Endodermal cell (in vitro differentiated cells): ENCODE results near the gene CACTIN. TPM values are rescaled to one million over a fixed set of nuclear protein-coding genes. Genes with fewer than 3 reads are reported as not detected.

Experiments
- DNase-seq: peaks from one replicate; pipeline ENCODE4 v3.0.0-alpha.2; 2017
- H3K27ac ChIP-seq: 2 replicates; pipeline ENCODE4 v1.5.1; 2013; ENCODE audit warnings: mild to moderate bottlenecking, low read depth, low read length, moderate library complexity
- H3K27me3 ChIP-seq: 2 replicates; pipeline ENCODE4 v1.6.1; 2013; ENCODE audit warnings: mild to moderate bottlenecking, low read length, moderate library complexity; ENCODE audit not compliant: insufficient read depth, control insufficient read depth, poor library complexity, severe bottlenecking
- H3K36me3 ChIP-seq: 2 replicates; pipeline ENCODE4 v1.7.0; 2013; ENCODE audit warnings: mild to moderate bottlenecking, low read length, moderate library complexity; ENCODE audit not compliant: control insufficient read depth, insufficient read depth
- H3K4me1 ChIP-seq: one replicate; pipeline ENCODE4 v1.7.0; 2013; ENCODE audit warnings: low read length; ENCODE audit not compliant: control insufficient read depth, insufficient read depth
- H3K4me3 ChIP-seq: 2 replicates; pipeline ENCODE4 v1.5.1; 2013; ENCODE audit warnings: mild to moderate bottlenecking, low read length, moderate library complexity
- H3K9ac ChIP-seq: 2 replicates; pipeline ENCODE4 v1.6.1; 2013; ENCODE audit warnings: mild to moderate bottlenecking, low read length, moderate library complexity; ENCODE audit not compliant: poor library complexity, severe bottlenecking; ENCODE audit errors: extremely low read depth
- H3K9me3 ChIP-seq: 2 replicates; pipeline ENCODE4 v1.6.1; 2013; ENCODE audit warnings: mild to moderate bottlenecking, low read length, moderate library complexity; ENCODE audit not compliant: control insufficient read depth
- H3K27ac Mint-ChIP-seq: 2 replicates; pipeline ENCODE4 v1.8.0; 2020; ENCODE audit warnings: mixed read lengths
- H3K27me3 Mint-ChIP-seq: 2 replicates; pipeline ENCODE4 v1.8.0; 2021; ENCODE audit warnings: mild to moderate bottlenecking, mixed read lengths; ENCODE audit not compliant: insufficient read depth
- H3K36me3 Mint-ChIP-seq: 2 replicates; pipeline ENCODE4 v1.8.0; 2020; ENCODE audit warnings: low read depth, mixed read lengths
- H3K4me1 Mint-ChIP-seq: 2 replicates; pipeline ENCODE4 v1.8.0; 2020; ENCODE audit warnings: mixed read lengths
- H3K4me3 Mint-ChIP-seq: 2 replicates; pipeline ENCODE4 v1.8.0; 2020; ENCODE audit warnings: mild to moderate bottlenecking, moderate library complexity, mixed read lengths
- H3K9me3 Mint-ChIP-seq: 2 replicates; pipeline ENCODE4 v1.8.0; 2020; ENCODE audit warnings: mild to moderate bottlenecking, mixed read lengths
- WGBS, 2 experiments: methylation state at CpG; one replicate each; pipeline versions ENCODE4 v1.1.5 to v1.1.7; 2013; ENCODE audit warnings: missing lambda C conversion rate in 2 of 2, mixed read lengths in 1 of 2; ENCODE audit not compliant: insufficient coverage in 1 of 2, insufficient read length in 1 of 2; 5-methylcytosine and 5-hydroxymethylcytosine counted together
- total RNA-seq, 2 donors: library from RNA; stranded (reverse); fragmentation: NEBNext Ultra II Directional in 1 of 2; extraction: Animal tissue kit (Norgen Biotek cat#: 25700) in 1 of 2; gene quantifications; 2 replicates in 1 of 2; 3 replicates in 1 of 2; pipeline ENCODE4 v1.2.1, GENCODE V29; 2021
- TF ChIP-seq, protein P1 (sequence below): fragments of 200-600 bp; sonication (generic); conservative IDR thresholded peaks from 2 replicates; pipeline ENCODE4 v1.5.0; 2021; ENCODE audit warnings: antibody characterized with exemption, mild to moderate bottlenecking

The CACTIN gene
- total RNA-seq, 2 donors from 2014 or later, result 31.5 to 33.5 TPM

DNA sequence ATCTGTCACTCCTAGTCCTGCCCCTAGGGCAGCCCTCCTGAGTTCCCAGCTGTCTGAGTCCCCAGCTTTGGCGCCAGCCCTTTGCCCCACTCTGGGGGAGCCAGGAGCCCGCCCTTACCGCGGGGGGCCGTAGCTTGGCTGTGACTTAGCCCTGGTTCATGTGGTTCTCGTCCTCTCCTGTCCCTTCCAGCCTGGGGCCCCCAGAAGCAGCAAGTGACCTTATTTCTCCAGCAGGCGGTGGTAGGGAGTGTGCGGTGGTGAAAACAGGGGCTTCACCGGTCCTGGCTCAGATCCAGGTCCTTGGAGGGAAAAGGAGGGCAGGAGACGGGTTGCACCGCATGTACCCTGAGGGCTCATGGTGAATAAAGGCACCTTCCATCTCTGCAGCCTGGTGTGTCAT is 33.4 kb downstream of the CACTIN start:
- H3K36me3 Mint-ChIP-seq, result no peaks in the 10 kb centered on the region
- H3K9me3 Mint-ChIP-seq, result peaks cover 8% of the 10 kb centered on the region
- H3K27me3 Mint-ChIP-seq, result peaks cover 35% of the 10 kb centered on the region
- H3K9me3 ChIP-seq, result no peaks in the 10 kb centered on the region
- H3K4me3 Mint-ChIP-seq, result no peak overlapping the region
- no peak overlapping the region for H3K27ac Mint-ChIP-seq
- H3K9ac ChIP-seq, result no peak overlapping the region
- H3K36me3 ChIP-seq, result no peaks in the 10 kb centered on the region
- no peaks in the 10 kb centered on the region for H3K4me1 ChIP-seq
- TF ChIP-seq, protein P1, sequence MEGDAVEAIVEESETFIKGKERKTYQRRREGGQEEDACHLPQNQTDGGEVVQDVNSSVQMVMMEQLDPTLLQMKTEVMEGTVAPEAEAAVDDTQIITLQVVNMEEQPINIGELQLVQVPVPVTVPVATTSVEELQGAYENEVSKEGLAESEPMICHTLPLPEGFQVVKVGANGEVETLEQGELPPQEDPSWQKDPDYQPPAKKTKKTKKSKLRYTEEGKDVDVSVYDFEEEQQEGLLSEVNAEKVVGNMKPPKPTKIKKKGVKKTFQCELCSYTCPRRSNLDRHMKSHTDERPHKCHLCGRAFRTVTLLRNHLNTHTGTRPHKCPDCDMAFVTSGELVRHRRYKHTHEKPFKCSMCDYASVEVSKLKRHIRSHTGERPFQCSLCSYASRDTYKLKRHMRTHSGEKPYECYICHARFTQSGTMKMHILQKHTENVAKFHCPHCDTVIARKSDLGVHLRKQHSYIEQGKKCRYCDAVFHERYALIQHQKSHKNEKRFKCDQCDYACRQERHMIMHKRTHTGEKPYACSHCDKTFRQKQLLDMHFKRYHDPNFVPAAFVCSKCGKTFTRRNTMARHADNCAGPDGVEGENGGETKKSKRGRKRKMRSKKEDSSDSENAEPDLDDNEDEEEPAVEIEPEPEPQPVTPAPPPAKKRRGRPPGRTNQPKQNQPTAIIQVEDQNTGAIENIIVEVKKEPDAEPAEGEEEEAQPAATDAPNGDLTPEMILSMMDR, result peak; percentile 67
- H3K4me1 Mint-ChIP-seq, result no peaks in the 10 kb centered on the region
- H3K27ac ChIP-seq, result no peak overlapping the region
- H3K27me3 ChIP-seq, result peaks cover 9% of the 10 kb centered on the region
- 53 to 61% methylated on average over 3 to 11 of the region's 11 CpGs for WGBS, 2 experiments
- DNase-seq, result peak; percentile 85
- H3K4me3 ChIP-seq, result no peak overlapping the region

DNA sequence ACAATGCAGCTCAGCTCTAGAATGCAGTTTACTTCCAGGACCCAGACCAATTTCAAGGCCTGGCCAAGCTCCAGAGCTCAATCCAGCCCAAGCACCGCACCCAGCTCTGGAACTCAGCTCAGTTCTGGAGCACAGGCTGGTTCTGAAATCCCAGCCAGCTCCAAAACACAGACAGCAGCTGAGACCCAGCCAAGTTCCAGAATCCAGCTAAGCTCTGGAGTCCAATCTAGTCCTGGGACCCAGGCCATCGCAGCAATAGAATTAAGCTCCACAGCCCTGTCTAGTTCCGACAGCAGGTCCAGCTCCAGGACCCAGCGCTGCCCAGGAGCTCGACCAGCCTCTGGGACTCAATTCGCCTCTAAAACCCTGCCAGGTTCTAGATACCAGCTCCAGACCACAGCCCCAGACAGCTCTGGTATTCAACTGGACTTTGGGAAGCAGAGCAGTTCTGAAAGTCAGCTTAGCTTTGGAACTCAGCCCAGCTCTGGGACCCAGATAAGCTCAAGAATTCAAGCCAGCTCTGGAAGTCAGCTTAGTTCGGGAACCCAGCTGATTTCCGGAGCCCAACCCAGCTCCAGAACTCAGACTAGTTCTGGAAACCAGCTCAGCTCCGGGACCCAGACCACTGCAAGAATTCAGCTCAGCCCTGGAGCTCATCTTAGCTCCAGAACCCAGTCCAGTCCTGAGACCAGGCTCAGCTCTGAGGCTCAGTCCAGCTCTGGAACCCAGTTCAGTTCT is 34.5 kb downstream of the CACTIN start:
- H3K9me3 Mint-ChIP-seq, result peaks cover 8% of the 10 kb centered on the region
- Histone ChIP-seq H3K9ac (no peak overlapping the region), H3K27ac (no peak overlapping the region), H3K36me3 (no peaks in the 10 kb centered on the region), H3K4me1 (no peaks in the 10 kb centered on the region), H3K9me3 (no peaks in the 10 kb centered on the region), H3K27me3 (peaks cover 11% of the 10 kb centered on the region), H3K4me3 (no peak overlapping the region)
- no peak for DNase-seq
- no peak overlapping the region for H3K4me3 Mint-ChIP-seq
- peaks cover 42% of the 10 kb centered on the region for H3K27me3 Mint-ChIP-seq
- no peaks in the 10 kb centered on the region for H3K4me1 Mint-ChIP-seq
- WGBS, 2 experiments, result 88 to 90% methylated on average over 9 of the region's 9 CpGs
- H3K36me3 Mint-ChIP-seq, result no peaks in the 10 kb centered on the region
- H3K27ac Mint-ChIP-seq, result no peak overlapping the region
- TF ChIP-seq, protein P1, result no peak

DNA sequence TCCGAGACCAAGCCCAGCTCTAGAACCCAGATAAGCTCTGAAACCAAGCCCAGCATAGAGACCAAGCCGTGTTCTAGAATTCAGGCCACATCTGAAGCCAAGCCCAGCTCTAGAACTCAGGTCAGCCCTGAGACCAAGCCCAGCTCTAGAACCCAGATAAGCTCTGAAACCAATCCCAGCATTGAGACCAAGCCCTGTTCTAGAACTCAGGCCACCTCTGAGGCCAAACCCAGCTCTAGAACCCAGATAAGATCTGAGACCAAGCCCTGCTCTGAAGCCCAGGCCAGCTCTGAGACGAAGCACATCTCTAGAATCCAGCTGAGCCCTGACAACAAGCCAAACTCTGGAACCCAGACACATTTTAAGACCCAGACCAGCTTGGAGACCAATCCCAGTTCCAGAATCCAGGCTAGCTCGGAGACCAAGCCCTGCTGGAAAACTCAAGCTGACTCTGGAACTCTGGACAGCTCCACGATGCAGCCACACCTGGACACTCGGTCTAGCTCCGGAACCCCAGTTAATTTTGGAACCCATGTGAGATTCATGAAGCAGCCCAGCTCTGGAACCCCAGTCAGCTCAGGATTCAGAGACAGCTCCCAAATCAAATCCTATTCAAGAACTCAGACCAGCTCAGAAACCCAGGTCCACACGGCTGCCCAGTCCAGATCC is 35.5 kb downstream of the CACTIN start:
- no peak for DNase-seq
- Histone ChIP-seq H3K4me3 (no peak overlapping the region), H3K9ac (no peak overlapping the region), H3K9me3 (no peaks in the 10 kb centered on the region), H3K27ac (no peak overlapping the region), H3K4me1 (no peaks in the 10 kb centered on the region), H3K27me3 (peaks cover 20% of the 10 kb centered on the region), H3K36me3 (no peaks in the 10 kb centered on the region)
- H3K36me3 Mint-ChIP-seq, result no peaks in the 10 kb centered on the region
- peaks cover 8% of the 10 kb centered on the region for H3K9me3 Mint-ChIP-seq
- no peaks in the 10 kb centered on the region for H3K4me1 Mint-ChIP-seq
- no peak overlapping the region for H3K4me3 Mint-ChIP-seq
- H3K27ac Mint-ChIP-seq, result no peak overlapping the region
- TF ChIP-seq, protein P1, result no peak
- peaks cover 51% of the 10 kb centered on the region for H3K27me3 Mint-ChIP-seq
- 82 to 86% methylated on average over 7 to 8 of the region's 8 CpGs for WGBS, 2 experiments
